HepG2 (cell line): ENCODE data around the gene ALDH4A1. TPM values are rescaled to one million over a fixed set of nuclear protein-coding genes. Genes with fewer than 3 reads are reported as not detected.

Source experiments
- ATAC-seq: fragments of 200-7000 bp; cut with Tn5 transposase; 3 replicates; pipeline ENCODE4 v1.9.1; 2020; ENCODE audit warnings: mild to moderate bottlenecking, moderate library complexity
- BruUV-seq: library from RNA; stranded (reverse); fragments of 400-500 nt; replicated peaks from 2 replicates; lab custom pipeline; 2021; lab: Mats Ljungman, UMichigan
- CTCF ChIA-PET: fragments of 300-600 bp; formaldehyde crosslinking; extraction: SDS; loops from one replicate; lab custom pipeline; 2021; ENCODE audit warnings: low total read pairs, inconsistent platforms, low intra/inter-chr PET ratio; lab: Yijun Ruan, JAX
- POLR2A ChIA-PET: fragments of 350-600 bp; sonication (Branson Sonifier 250); formaldehyde crosslinking; loops from one replicate; lab custom pipeline; 2020; ENCODE audit warnings: antibody characterized with exemption, inconsistent platforms; lab: Yijun Ruan, JAX
- DNase-seq: peaks from one replicate; pipeline ENCODE4 v3.0.0-alpha.2; 2015; ENCODE audit warnings: low spot score
- FAIRE-seq: peaks from 3 replicates; lab custom pipeline; 2011; peaks lifted over from hg19 to GRCh38; lab: Jason Lieb, UNC
- H2AFZ ChIP-seq: one replicate; pipeline ENCODE4 v1.6.1; 2011; ENCODE audit warnings: low read length, inconsistent platforms
- H3K27ac ChIP-seq: fragments of 300-600 bp; 3 replicates; pipeline ENCODE4 v1.8.0; 2011; ENCODE audit warnings: mixed run types, mild to moderate bottlenecking, mixed read lengths, low read length, inconsistent platforms; ENCODE audit not compliant: insufficient read depth; ENCODE audit errors: extremely low read length
- H3K27me3 ChIP-seq, 2 experiments: fragments of 200-600 bp in 1 of 2; 2 replicates in 1 of 2; 3 replicates in 1 of 2; pipeline versions ENCODE4 v1.6.0 to v1.8.0; 2011; ENCODE audit warnings: low read length in 2 of 2, mild to moderate bottlenecking in 2 of 2, moderate library complexity in 2 of 2, inconsistent platforms in 1 of 2; ENCODE audit not compliant: insufficient read depth in 2 of 2, control insufficient read depth in 1 of 2
- H3K36me3 ChIP-seq, 2 experiments: fragments of 200-600 bp in 1 of 2; replicated peaks in 1 of 2; 2 replicates in 1 of 2; 3 replicates in 1 of 2; pipeline versions ENCODE4 v1.5.1 to v1.8.0; 2011; ENCODE audit warnings: low read length in 2 of 2, inconsistent platforms in 1 of 2; ENCODE audit not compliant: insufficient read depth in 2 of 2, control insufficient read depth in 1 of 2
- H3K4me1 ChIP-seq: 2 replicates; pipeline ENCODE4 v1.5.1; 2012; ENCODE audit warnings: low read length, inconsistent platforms; ENCODE audit not compliant: insufficient read depth
- H3K4me2 ChIP-seq: 2 replicates; pipeline ENCODE4 v1.6.0; 2011; ENCODE audit warnings: low read depth, low read length, inconsistent platforms
- H3K4me3 ChIP-seq, 3 experiments: fragments of 200-600 bp in 1 of 3; sonication (generic), shearing (Covaris generic) in 1 of 3; replicated peaks in 1 of 3; 2 replicates each; pipeline ENCODE4 v1.5.1; 2011 to 2016; ENCODE audit warnings: low read length in 3 of 3, inconsistent platforms in 2 of 3, low read depth in 2 of 3, mild to moderate bottlenecking in 2 of 3, control low read depth in 1 of 3, mixed read lengths in 1 of 3; ENCODE audit not compliant: insufficient read depth in 1 of 3
- H3K79me2 ChIP-seq: one replicate; pipeline ENCODE4 v1.6.1; 2011; ENCODE audit warnings: low read length, inconsistent platforms; ENCODE audit not compliant: insufficient read depth
- H3K9ac ChIP-seq: 2 replicates; pipeline ENCODE4 v1.6.0; 2011; ENCODE audit warnings: mild to moderate bottlenecking, low read depth, low read length, inconsistent platforms; ENCODE audit not compliant: insufficient read depth
- H3K9me3 ChIP-seq: 2 replicates; pipeline ENCODE4 v1.5.1; 2012; ENCODE audit warnings: mild to moderate bottlenecking, low read length
- H4K20me1 ChIP-seq: 2 replicates; pipeline ENCODE4 v1.6.0; 2011; ENCODE audit warnings: inconsistent platforms, mild to moderate bottlenecking, low read length, moderate library complexity; ENCODE audit not compliant: insufficient read depth
- AGO2 ChIP-seq: fragments of 200-400 bp; formaldehyde crosslinking; optimal IDR thresholded peaks from 2 replicates; pipeline ENCODE3; 2017; ENCODE audit warnings: mild to moderate bottlenecking, low read depth, low read length, moderate library complexity
- CHD4 ChIP-seq: fragments of 200-600 bp; sonication (generic); IDR thresholded peaks from 2 replicates; pipeline ENCODE4 v1.7.0; 2017; ENCODE audit warnings: mild to moderate bottlenecking, low read length, borderline replicate concordance
- NONO ChIP-seq, 2 experiments: fragments of 450-650 bp in 1 of 2; sonication (generic) in 1 of 2; formaldehyde crosslinking in 1 of 2; IDR thresholded peaks in 1 of 2; conservative IDR thresholded peaks in 1 of 2; 2 replicates each; pipeline versions ENCODE4 v1.6.1 to v1.8.0; 2017 to 2022; ENCODE audit warnings: mild to moderate bottlenecking in 1 of 2, missing genetic modification reagents in 1 of 2, moderate library complexity in 1 of 2
- RAD21 ChIP-seq: fragments of 450-650 bp; formaldehyde crosslinking; IDR thresholded peaks from 2 replicates; pipeline ENCODE4 v1.5.0; 2020; ENCODE audit warnings: mild to moderate bottlenecking
- RBFOX2 ChIP-seq: fragments of 200-400 bp; formaldehyde crosslinking; IDR thresholded peaks from 2 replicates; pipeline ENCODE4 v1.6.1; 2017; ENCODE audit warnings: low read depth, mild to moderate bottlenecking, low read length
- RBM39 ChIP-seq: fragments of 200-400 bp; formaldehyde crosslinking; IDR thresholded peaks from one replicate; pipeline ENCODE4 v1.6.1; 2018; ENCODE audit warnings: antibody characterized with exemption, mild to moderate bottlenecking, low read depth, low read length; ENCODE audit not compliant: poor library complexity, severe bottlenecking
- STAG1 ChIP-seq: sonication (generic); formaldehyde crosslinking; IDR thresholded peaks from 2 replicates; pipeline ENCODE4 v1.4.0; 2020; ENCODE audit warnings: missing genetic modification reagents
- ZBTB38 ChIP-seq: sonication (generic); formaldehyde crosslinking; IDR thresholded peaks from 2 replicates; pipeline ENCODE4 v1.5.1; 2020; ENCODE audit warnings: mild to moderate bottlenecking, missing genetic modification reagents
- ZFP82 ChIP-seq: sonication (generic); formaldehyde crosslinking; IDR thresholded peaks from 2 replicates; pipeline ENCODE4 v1.5.1; 2020; ENCODE audit warnings: mild to moderate bottlenecking, missing genetic modification reagents, borderline replicate concordance
- ZFX ChIP-seq: sonication (generic); formaldehyde crosslinking; IDR thresholded peaks from 2 replicates; pipeline ENCODE4 v1.4.0; 2020; ENCODE audit warnings: mild to moderate bottlenecking, low read depth, missing genetic modification reagents, moderate library complexity
- ZNF274 ChIP-seq: sonication (generic); formaldehyde crosslinking; IDR thresholded peaks from 2 replicates; pipeline ENCODE4 v1.5.1; 2020; ENCODE audit warnings: mild to moderate bottlenecking, missing genetic modification reagents
- ZNF326 ChIP-seq: sonication (generic); formaldehyde crosslinking; IDR thresholded peaks from 2 replicates; pipeline ENCODE4 v1.4.0; 2020; ENCODE audit warnings: missing genetic modification reagents, borderline replicate concordance
- ZNF557 ChIP-seq: sonication (generic); formaldehyde crosslinking; IDR thresholded peaks from 2 replicates; pipeline ENCODE4 v1.4.0; 2020; ENCODE audit warnings: missing genetic modification reagents
- ZNF788 ChIP-seq: sonication (generic); formaldehyde crosslinking; IDR thresholded peaks from 2 replicates; pipeline ENCODE4 v1.5.0; 2020; ENCODE audit warnings: mild to moderate bottlenecking, missing genetic modification reagents, borderline replicate concordance
- WGBS: methylation state at CpG from one replicate; pipeline ENCODE4 v1.1.6; 2017; ENCODE audit warnings: low lambda C conversion rate; 5-methylcytosine and 5-hydroxymethylcytosine counted together
- in situ Hi-C: cut with HindIII; loops from 2 replicates; pipeline ENCODE4 v1.10.0; 2017; ENCODE audit warnings: low pct_unique_long_range_greater_than_20kb; ENCODE audit not compliant: extremely low pct_ligation_motif_present
- intact Hi-C: fragments of 100-400 bp; cut with micrococcal nuclease; formaldehyde crosslinking; loops from one replicate; pipeline ENCODE4 v1.10.0; 2022; ENCODE audit not compliant: unreplicated experiment
- polyA plus RNA-seq, 8 experiments: library from polyadenylated mRNA; depleted of rRNA in 3 of 8; stranded (reverse) in 7 of 8; unstranded in 1 of 8; fragments of >200 nt; fragmentation: Illumina TruSeq in 4 of 8; extraction: Trizol in 4 of 8; gene quantifications; 2 replicates each; pipeline versions ENCODE4 v1.2.1 to v1.2.3, GENCODE V29; 2011 to 2016; ENCODE audit warnings: low read depth in 4 of 8, missing spikeins in 1 of 8, mixed read lengths in 1 of 8; ENCODE audit not compliant: insufficient read depth in 1 of 8
- total RNA-seq, 5 experiments: library from RNA; depleted of rRNA; stranded (reverse); fragments of >200 nt; fragmentation: Illumina TruSeq; extraction: Trizol; gene quantifications; 2 replicates each; pipeline ENCODE4 v1.2.3, GENCODE V29; 2016; ENCODE audit warnings: low read depth in 1 of 5
- TF ChIP-seq, protein P1 (sequence below): sonication (generic); formaldehyde crosslinking; IDR thresholded peaks from 2 replicates; pipeline ENCODE4 v1.5.1; 2020; ENCODE audit warnings: mild to moderate bottlenecking, moderate library complexity, missing genetic modification reagents
- TF ChIP-seq, protein P2 (sequence below): sonication (generic); formaldehyde crosslinking; IDR thresholded peaks from 2 replicates; pipeline ENCODE4 v1.9.0; 2022; ENCODE audit warnings: missing genetic modification reagents, mild to moderate bottlenecking, borderline replicate concordance
- TF ChIP-seq, protein P3 (sequence below): sonication (generic); formaldehyde crosslinking; IDR thresholded peaks from 2 replicates; pipeline ENCODE4 v1.5.0; 2020; ENCODE audit warnings: mild to moderate bottlenecking, missing genetic modification reagents, moderate library complexity

Gene ALDH4A1
- total and polyA plus RNA-seq, 2 of the 13 experiments (the other 11 are each of a cell fraction or from before 2014, with no cell fraction given), result 76.4 to 240 TPM

DNA sequence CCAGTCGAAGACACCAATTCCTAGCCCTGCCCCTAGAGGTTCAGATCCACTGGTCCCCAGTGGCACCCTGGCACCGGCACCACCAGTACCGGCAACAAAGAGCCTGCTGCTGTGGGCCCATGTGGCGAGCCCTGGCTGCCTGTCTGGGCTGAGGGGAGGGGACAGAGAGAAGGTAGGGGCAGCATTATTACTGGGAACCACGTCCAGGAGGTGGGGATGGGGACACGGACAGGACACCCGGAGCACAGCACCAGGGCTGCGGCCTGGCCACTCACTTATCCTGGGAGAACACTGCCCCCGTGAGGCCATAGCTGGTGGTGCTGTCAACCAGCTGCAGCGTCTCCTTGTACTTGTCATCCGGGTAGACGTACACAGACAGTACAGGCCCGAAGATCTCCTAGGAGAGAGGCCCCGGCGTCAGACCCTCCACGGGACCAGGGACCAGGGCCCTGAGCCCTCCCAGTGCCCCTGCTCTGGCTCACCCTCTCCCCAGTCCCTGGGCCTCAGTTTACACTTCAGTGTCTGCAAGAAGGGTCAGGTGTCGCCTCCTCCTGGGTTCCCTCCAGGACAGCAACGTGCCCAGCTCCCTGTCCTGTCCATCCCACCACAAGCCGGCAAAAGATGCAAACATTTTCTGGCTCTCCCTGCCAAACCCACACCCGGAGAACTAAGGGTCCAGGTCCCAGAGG, 27.1 kb downstream of the ALDH4A1 start:
- ChIA-PET POLR2A (no interaction called here), CTCF (interaction anchor here (0.7 to 1.2 kb wide), 2 partner anchors 31 to 278 kb away, joined by 3 read pairs; no protein-coding TSS in a partner anchor)
- whole genome bisulfite sequencing, result 82% methylated on average over 11 of the region's 20 CpGs
- Histone ChIP-seq H3K27me3 (no peaks in the 10 kb centered on the region), H3K4me3 (no peak overlapping the region), H3K9me3 (no peaks in the 10 kb centered on the region), H3K4me1 (no peaks in the 10 kb centered on the region), H3K36me3 (peaks cover 29 to 73% of the 10 kb centered on the region in 2 experiments), H4K20me1 (peaks cover 30% of the 10 kb centered on the region), H3K4me2 (no peak overlapping the region), H3K9ac (no peak overlapping the region), H3K27ac (no peak overlapping the region), H2AFZ (no peak overlapping the region), H3K79me2 (no peaks in the 10 kb centered on the region)
- no TSS peak for BruUV-seq
- ATAC-seq (peak; percentile 72), FAIRE-seq (peak; percentile 50), DNase-seq (peak; percentile 65)
- intact Hi-C loops (no loop called here), in situ Hi-C loops (no loop called here)
- TF ChIP-seq ZNF557 (CRISPR knock-in tag) (no peak), STAG1 (CRISPR knock-in tag) (peak; percentile 58), ZFX (CRISPR knock-in tag) (peak; percentile 51; the same call in 1 of the 2 replicates), CHD4 (0 out of 2 replicates have a peak, but pooled peaks have one; percentile 64), RBFOX2 (0 out of 2 replicates have a peak, but pooled peaks have one; percentile 32), ZBTB38 (CRISPR knock-in tag) (0 out of 2 replicates have a peak, but pooled peaks have one; percentile 29), RAD21 (CRISPR knock-in tag) (peak; percentile 44; the same call in 1 of the 2 replicates), ZNF788 (CRISPR knock-in tag) (0 out of 2 replicates have a peak, but pooled peaks have one; percentile 46), NONO (IDR thresholded peaks at IDR 0.05) (no peak), NONO (CRISPR knock-in tag; conservative IDR thresholded peaks at IDR 0.05) (0 out of 2 replicates have a peak, but pooled peaks have one; percentile 19), ZFP82 (CRISPR knock-in tag) (no peak), ZNF274 (CRISPR knock-in tag) (no peak), AGO2 (peak; percentile 77), RBM39 (peak; percentile 39), ZNF326 (CRISPR knock-in tag) (no peak)
- TF ChIP-seq, protein P1, sequence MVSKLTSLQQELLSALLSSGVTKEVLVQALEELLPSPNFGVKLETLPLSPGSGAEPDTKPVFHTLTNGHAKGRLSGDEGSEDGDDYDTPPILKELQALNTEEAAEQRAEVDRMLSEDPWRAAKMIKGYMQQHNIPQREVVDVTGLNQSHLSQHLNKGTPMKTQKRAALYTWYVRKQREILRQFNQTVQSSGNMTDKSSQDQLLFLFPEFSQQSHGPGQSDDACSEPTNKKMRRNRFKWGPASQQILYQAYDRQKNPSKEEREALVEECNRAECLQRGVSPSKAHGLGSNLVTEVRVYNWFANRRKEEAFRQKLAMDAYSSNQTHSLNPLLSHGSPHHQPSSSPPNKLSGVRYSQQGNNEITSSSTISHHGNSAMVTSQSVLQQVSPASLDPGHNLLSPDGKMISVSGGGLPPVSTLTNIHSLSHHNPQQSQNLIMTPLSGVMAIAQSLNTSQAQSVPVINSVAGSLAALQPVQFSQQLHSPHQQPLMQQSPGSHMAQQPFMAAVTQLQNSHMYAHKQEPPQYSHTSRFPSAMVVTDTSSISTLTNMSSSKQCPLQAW, result 0 out of 2 replicates have a peak, but pooled peaks have one; percentile 14
- TF ChIP-seq, protein P2, sequence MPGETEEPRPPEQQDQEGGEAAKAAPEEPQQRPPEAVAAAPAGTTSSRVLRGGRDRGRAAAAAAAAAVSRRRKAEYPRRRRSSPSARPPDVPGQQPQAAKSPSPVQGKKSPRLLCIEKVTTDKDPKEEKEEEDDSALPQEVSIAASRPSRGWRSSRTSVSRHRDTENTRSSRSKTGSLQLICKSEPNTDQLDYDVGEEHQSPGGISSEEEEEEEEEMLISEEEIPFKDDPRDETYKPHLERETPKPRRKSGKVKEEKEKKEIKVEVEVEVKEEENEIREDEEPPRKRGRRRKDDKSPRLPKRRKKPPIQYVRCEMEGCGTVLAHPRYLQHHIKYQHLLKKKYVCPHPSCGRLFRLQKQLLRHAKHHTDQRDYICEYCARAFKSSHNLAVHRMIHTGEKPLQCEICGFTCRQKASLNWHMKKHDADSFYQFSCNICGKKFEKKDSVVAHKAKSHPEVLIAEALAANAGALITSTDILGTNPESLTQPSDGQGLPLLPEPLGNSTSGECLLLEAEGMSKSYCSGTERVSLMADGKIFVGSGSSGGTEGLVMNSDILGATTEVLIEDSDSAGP (CRISPR knock-in tag), result peak; percentile 35; the same call in 1 of the 2 replicates
- TF ChIP-seq, protein P3, sequence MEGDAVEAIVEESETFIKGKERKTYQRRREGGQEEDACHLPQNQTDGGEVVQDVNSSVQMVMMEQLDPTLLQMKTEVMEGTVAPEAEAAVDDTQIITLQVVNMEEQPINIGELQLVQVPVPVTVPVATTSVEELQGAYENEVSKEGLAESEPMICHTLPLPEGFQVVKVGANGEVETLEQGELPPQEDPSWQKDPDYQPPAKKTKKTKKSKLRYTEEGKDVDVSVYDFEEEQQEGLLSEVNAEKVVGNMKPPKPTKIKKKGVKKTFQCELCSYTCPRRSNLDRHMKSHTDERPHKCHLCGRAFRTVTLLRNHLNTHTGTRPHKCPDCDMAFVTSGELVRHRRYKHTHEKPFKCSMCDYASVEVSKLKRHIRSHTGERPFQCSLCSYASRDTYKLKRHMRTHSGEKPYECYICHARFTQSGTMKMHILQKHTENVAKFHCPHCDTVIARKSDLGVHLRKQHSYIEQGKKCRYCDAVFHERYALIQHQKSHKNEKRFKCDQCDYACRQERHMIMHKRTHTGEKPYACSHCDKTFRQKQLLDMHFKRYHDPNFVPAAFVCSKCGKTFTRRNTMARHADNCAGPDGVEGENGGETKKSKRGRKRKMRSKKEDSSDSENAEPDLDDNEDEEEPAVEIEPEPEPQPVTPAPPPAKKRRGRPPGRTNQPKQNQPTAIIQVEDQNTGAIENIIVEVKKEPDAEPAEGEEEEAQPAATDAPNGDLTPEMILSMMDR, result peak; percentile 83
